ENCODE results near the gene CASQ1. TPM values are rescaled to one million over a fixed set of nuclear protein-coding genes. Genes with fewer than 3 reads are reported as not detected.

The CASQ1 gene
- total RNA-seq, 3 donors from 2014 or later: 0.34 to 0.82 TPM; not detected in 1

- H3K36me3 ChIP-seq (ENCODE audit: low read depth): no peaks in the 10 kb centered on the region
- H3K9me3 ChIP-seq: no peaks in the 10 kb centered on the region
- intact Hi-C loops (cut with DNase I, micrococcal nuclease): no loop called here
- TF ChIP-seq CTCF (IDR thresholded peaks at IDR 0.05): no peak
- ATAC-seq (no peak), DNase-seq (no peak)
- no peak overlapping the region for H3K4me3 ChIP-seq
- no peaks in the 10 kb centered on the region for H3K4me1 ChIP-seq (ENCODE audit: low read depth)
These were observed 26.3 kb upstream of the CASQ1 start for GRCh38 chr1:160164121-160164520.

GRCh38 chr1:160166166-160166868 is 24.1 kb upstream of the CASQ1 start:
- Histone ChIP-seq H3K4me1 (ENCODE audit: low read depth) (no peaks in the 10 kb centered on the region), H3K4me3 (no peak overlapping the region), H3K36me3 (ENCODE audit: low read depth) (no peaks in the 10 kb centered on the region), H3K9me3 (no peaks in the 10 kb centered on the region)
- DNase-seq (no peak), ATAC-seq (no peak)
- TF ChIP-seq CTCF (IDR thresholded peaks at IDR 0.05): no peak
- intact Hi-C loops (cut with DNase I, micrococcal nuclease): no loop called here

- H3K4me3 ChIP-seq: no peak overlapping the region
- no peaks in the 10 kb centered on the region for H3K9me3 ChIP-seq
- H3K4me1 ChIP-seq (ENCODE audit: low read depth): no peaks in the 10 kb centered on the region
- H3K36me3 ChIP-seq (ENCODE audit: low read depth): no peaks in the 10 kb centered on the region
- no peak for TF ChIP-seq CTCF (IDR thresholded peaks at IDR 0.05)
- ATAC-seq (no peak), DNase-seq (no peak)
- intact Hi-C loops (cut with DNase I, micrococcal nuclease): no loop called here
These were observed 23.3 kb upstream of the CASQ1 start for GRCh38 chr1:160167056-160167455.

- H3K4me3 ChIP-seq: no peak overlapping the region
- intact Hi-C loops (cut with DNase I, micrococcal nuclease): no loop called here
- no peaks in the 10 kb centered on the region for H3K36me3 ChIP-seq (ENCODE audit: low read depth)
- TF ChIP-seq CTCF (IDR thresholded peaks at IDR 0.05): no peak
- ATAC-seq (no peak), DNase-seq (no peak)
- no peaks in the 10 kb centered on the region for H3K9me3 ChIP-seq
- no peaks in the 10 kb centered on the region for H3K4me1 ChIP-seq (ENCODE audit: low read depth)
These were observed 22.8 kb upstream of the CASQ1 start for GRCh38 chr1:160167580-160167979.

- no peak for TF ChIP-seq CTCF (IDR thresholded peaks at IDR 0.05)
- Histone ChIP-seq H3K4me3 (no peak overlapping the region), H3K36me3 (ENCODE audit: low read depth) (no peaks in the 10 kb centered on the region), H3K9me3 (no peaks in the 10 kb centered on the region), H3K4me1 (ENCODE audit: low read depth) (no peaks in the 10 kb centered on the region)
- ATAC-seq (no peak), DNase-seq (no peak)
- intact Hi-C loops (cut with DNase I, micrococcal nuclease): no loop called here
These were observed 22.4 kb upstream of the CASQ1 start for GRCh38 chr1:160168016-160168415.

Measured in mucosa of descending colon (tissue), 3 donors.